IMR-90 (cell line): ENCODE measurements around the gene DHRS13. TPM values are rescaled to one million over a fixed set of nuclear protein-coding genes. Genes with fewer than 3 reads are reported as not detected.

Experiments used
- ATAC-seq: fragments of 200-7000 bp; cut with Tn5 transposase; 2 replicates; pipeline ENCODE4 v1.9.1; 2020; ENCODE audit warnings: low read depth, mild to moderate bottlenecking, moderate library complexity
- BruUV-seq: library from RNA; stranded (reverse); fragments of 400-500 nt; replicated peaks from 2 replicates; lab custom pipeline; 2021; lab: Mats Ljungman, UMichigan
- CTCF ChIA-PET: fragments of 300-600 bp; formaldehyde crosslinking; extraction: SDS; loops from one replicate; lab custom pipeline; 2021; ENCODE audit warnings: antibody characterized with exemption; lab: Yijun Ruan, JAX
- POLR2A ChIA-PET: fragments of 300-600 bp; sonication (Branson Sonifier 250); formaldehyde crosslinking; loops from one replicate; lab custom pipeline; 2022; ENCODE audit warnings: antibody characterized with exemption; ENCODE audit not compliant: unreplicated experiment; lab: Charles Lee
- DNase-seq: peaks from one replicate; pipeline ENCODE4 v3.0.0; 2013
- H2AFZ ChIP-seq: replicated peaks from 2 replicates; pipeline ENCODE3; 2013; ENCODE audit warnings: low read length, mild to moderate bottlenecking; ENCODE audit not compliant: poor library complexity
- H2AK5ac ChIP-seq: 2 replicates; pipeline ENCODE4 v1.6.1; 2013; ENCODE audit warnings: low read depth, low read length, inconsistent platforms
- H2AK9ac ChIP-seq: replicated peaks from 2 replicates; pipeline ENCODE3; 2013; ENCODE audit warnings: mild to moderate bottlenecking, low read depth, low read length, moderate library complexity; ENCODE audit not compliant: poor library complexity
- H2BK120ac ChIP-seq: 2 replicates; pipeline ENCODE4 v1.6.1; 2013; ENCODE audit warnings: low read depth, low read length, inconsistent platforms
- H2BK15ac ChIP-seq: 3 replicates; pipeline ENCODE4 v1.6.1; 2013; ENCODE audit warnings: low read depth, low read length, inconsistent platforms
- H2BK20ac ChIP-seq: 2 replicates; pipeline ENCODE4 v1.6.1; 2013; ENCODE audit warnings: low read depth, mild to moderate bottlenecking, inconsistent platforms, low read length, moderate library complexity
- H2BK5ac ChIP-seq: 2 replicates; pipeline ENCODE4 v1.6.1; 2013; ENCODE audit warnings: mild to moderate bottlenecking, low read depth, low read length, inconsistent platforms; ENCODE audit not compliant: poor library complexity, severe bottlenecking
- H3K14ac ChIP-seq: replicated peaks from 2 replicates; pipeline ENCODE4 v1.6.1; 2013; ENCODE audit warnings: low read depth, low read length, inconsistent platforms
- H3K18ac ChIP-seq: 2 replicates; pipeline ENCODE4 v1.6.1; 2013; ENCODE audit warnings: low read depth, low read length, control low read depth
- H3K23ac ChIP-seq: 2 replicates; pipeline ENCODE4 v1.6.1; 2013; ENCODE audit warnings: low read depth, low read length, inconsistent platforms
- H3K27ac ChIP-seq: 2 replicates; pipeline ENCODE4 v1.5.1; 2013; ENCODE audit warnings: mild to moderate bottlenecking, control low read depth, low read length; ENCODE audit not compliant: insufficient read depth
- H3K27me3 ChIP-seq: 2 replicates; pipeline ENCODE4 v1.6.1; 2013; ENCODE audit warnings: low read length; ENCODE audit not compliant: control insufficient read depth, insufficient read depth
- H3K36me3 ChIP-seq: 2 replicates; pipeline ENCODE4 v1.6.1; 2013; ENCODE audit warnings: low read length, mixed read lengths; ENCODE audit not compliant: control insufficient read depth, insufficient read depth
- H3K4ac ChIP-seq: 2 replicates; pipeline ENCODE4 v1.6.1; 2013; ENCODE audit warnings: low read depth, low read length, inconsistent platforms
- H3K4me1 ChIP-seq: 2 replicates; pipeline ENCODE4 v1.6.1; 2013; ENCODE audit warnings: low read length, mixed read lengths; ENCODE audit not compliant: control insufficient read depth, insufficient read depth
- H3K4me2 ChIP-seq: 2 replicates; pipeline ENCODE4 v1.6.1; 2013; ENCODE audit warnings: low read depth, mild to moderate bottlenecking, control low read depth, low read length, moderate library complexity
- H3K4me3 ChIP-seq: 2 replicates; pipeline ENCODE4 v1.5.1; 2013; ENCODE audit warnings: low read depth, mild to moderate bottlenecking, control low read depth, low read length, moderate library complexity; ENCODE audit not compliant: insufficient read depth
- H3K56ac ChIP-seq: 2 replicates; pipeline ENCODE4 v1.6.1; 2013; ENCODE audit warnings: low read length, inconsistent platforms; ENCODE audit not compliant: insufficient read depth; ENCODE audit errors: extremely low read depth
- H3K79me1 ChIP-seq, 2 experiments: 2 replicates each; pipeline ENCODE4 v1.6.1; 2013; ENCODE audit warnings: low read length in 2 of 2, inconsistent platforms in 1 of 2, low read depth in 1 of 2
- H3K9ac ChIP-seq: 2 replicates; pipeline ENCODE4 v1.6.1; 2013; ENCODE audit warnings: low read depth, low read length, control low read depth
- H3K9me1 ChIP-seq: 2 replicates; pipeline ENCODE4 v1.6.1; 2013; ENCODE audit warnings: low read length, inconsistent platforms; ENCODE audit not compliant: insufficient read depth
- H3K9me3 ChIP-seq: 2 replicates; pipeline ENCODE4 v1.6.1; 2013; ENCODE audit warnings: low read length; ENCODE audit not compliant: control insufficient read depth, insufficient read depth
- H4K20me1 ChIP-seq: 2 replicates; pipeline ENCODE4 v1.6.1; 2013; ENCODE audit warnings: low read length, inconsistent platforms; ENCODE audit not compliant: insufficient read depth
- H4K5ac ChIP-seq: 2 replicates; pipeline ENCODE4 v1.6.1; 2013; ENCODE audit warnings: mild to moderate bottlenecking, low read depth, low read length, control low read depth
- H4K8ac ChIP-seq, 2 experiments: 2 replicates each; pipeline ENCODE4 v1.6.1; 2013; ENCODE audit warnings: low read depth in 2 of 2, low read length in 2 of 2, control low read depth in 1 of 2, inconsistent platforms in 1 of 2
- H4K91ac ChIP-seq: 2 replicates; pipeline ENCODE4 v1.6.1; 2013; ENCODE audit warnings: low read depth, low read length, inconsistent platforms; ENCODE audit not compliant: insufficient read depth
- CEBPB ChIP-seq: IDR thresholded peaks from 2 replicates; pipeline ENCODE4 v1.6.1; 2012; ENCODE audit warnings: low read depth, low read length, improper control_type of control experiment
- RAD21 ChIP-seq: IDR thresholded peaks from 2 replicates; pipeline ENCODE4 v1.6.1; 2012; ENCODE audit warnings: low read length, improper control_type of control experiment
- WGBS, 2 experiments: methylation state at CpG; one replicate each; pipeline versions ENCODE4 v1.1.5 to v1.1.7; 2013; ENCODE audit warnings: missing lambda C conversion rate in 2 of 2; ENCODE audit not compliant: insufficient read length in 1 of 2; ENCODE audit errors: extremely low coverage in 2 of 2; 5-methylcytosine and 5-hydroxymethylcytosine counted together
- dilution Hi-C: fragments of 300-500 bp; cut with HindIII; formaldehyde crosslinking; loops from one replicate; pipeline ENCODE4 v1.14.3; 2018; ENCODE audit warnings: low sequenced_read_pairs; ENCODE audit not compliant: unreplicated experiment
- in situ Hi-C: fragments of 300-500 bp; cut with MboI; formaldehyde crosslinking; loops from 3 replicates; pipeline ENCODE4 v1.14.3; 2019; ENCODE audit warnings: low sequenced_read_pairs, inconsistent platforms, mixed read lengths
- intact Hi-C: fragments of 100-400 bp; cut with micrococcal nuclease; formaldehyde crosslinking; loops from 2 replicates; pipeline ENCODE4 v1.10.0; 2022
- polyA plus RNA-seq, 3 experiments: library from polyadenylated mRNA; depleted of rRNA; stranded (reverse); fragments of >200 nt; gene quantifications; 2 replicates each; pipeline ENCODE4 v1.2.3, GENCODE V29; 2012; ENCODE audit warnings: low replicate concordance in 1 of 3
- total RNA-seq: library from RNA; depleted of rRNA; stranded (reverse); fragments of >200 nt; gene quantifications from 2 replicates; pipeline ENCODE4 v1.2.3, GENCODE V29; 2012

Gene DHRS13
- total and polyA plus RNA-seq, 2 of the 4 experiments (the other 2 are of a cell fraction): 2.7 to 3.9 TPM

- in situ Hi-C loops: no loop called here
- H3K4me1 ChIP-seq: peaks cover 13% of the 10 kb centered on the region
- H4K20me1 ChIP-seq: peaks cover 52% of the 10 kb centered on the region
- H2AFZ ChIP-seq: peak overlapping the region; percentile 82
- H3K9me3 ChIP-seq: no peaks in the 10 kb centered on the region
- no peaks in the 10 kb centered on the region for H3K36me3 ChIP-seq
- H4K5ac ChIP-seq: peak overlapping the region; percentile 24; the same call in 1 of the 2 replicates
- H2AK5ac ChIP-seq: peak overlapping the region; percentile 90
- H4K8ac ChIP-seq: peak overlapping the region; percentile 70 to 86; a peak in 3 of 4 replicates
- H2BK20ac ChIP-seq: no peak overlapping the region
- H2BK15ac ChIP-seq: no peak overlapping the region
- H3K4me3 ChIP-seq: peak overlapping the region; percentile 92
- H3K27me3 ChIP-seq: no peaks in the 10 kb centered on the region
- H3K23ac ChIP-seq: peak overlapping the region; percentile 97
- no TSS peak for BruUV-seq
- H2BK120ac ChIP-seq: peak overlapping the region; percentile 17
- H2BK5ac ChIP-seq: peak overlapping the region; percentile 72
- peak overlapping the region; percentile 94 for H3K14ac ChIP-seq
- peak overlapping the region; percentile 84 for H3K4me2 ChIP-seq
- DNase-seq (no peak), ATAC-seq (no peak)
- ChIA-PET CTCF (interaction anchor here (0.9 to 1.2 kb wide), 5 partner anchors 16 to 223 kb away, joined by 3 to 5 read pairs (median 4); no protein-coding TSS in a partner anchor), POLR2A (interaction anchor here (0.6 to 1.2 kb wide), 2 partner anchors 223 to 784 kb away, joined by 3 to 7 read pairs; no protein-coding TSS in a partner anchor)
- 0% methylated on average over 14 of the region's 61 CpGs; no CpG with 5 or more reads in 1 of the 2 experiments for WGBS, 2 experiments
- peak overlapping the region; percentile 31; the same call in 1 of the 2 replicates for H3K18ac ChIP-seq
- H2AK9ac ChIP-seq: peak overlapping the region; percentile 98
- H3K9ac ChIP-seq: peak overlapping the region; percentile 91
- H3K56ac ChIP-seq: peak overlapping the region; percentile 88
- TF ChIP-seq RAD21: no peak
- peak; percentile 22; the same call in 1 of the 2 replicates for TF ChIP-seq CEBPB
- peak overlapping the region; percentile 90 for H3K4ac ChIP-seq
- peaks cover 5 to 45% of the 10 kb centered on the region in 2 experiments; a peak in 3 of 4 replicates for H3K79me1 ChIP-seq
- H4K91ac ChIP-seq: peak overlapping the region; percentile 64
- H3K9me1 ChIP-seq: peaks cover 17% of the 10 kb centered on the region
- intact Hi-C loops: loop anchor here (5.0 kb wide), 1 partner anchor 42 kb away; no protein-coding TSS in a partner anchor
- H3K27ac ChIP-seq: peak overlapping the region; percentile 91
- dilution Hi-C loops: no loop called here
These were observed 46.5 kb upstream of the DHRS13 start for GRCh38 chr17:28949185-28950016.
